Cerebellar cortex (tissue), 1 donor: ENCODE data around the gene ERVV-1.
"Not testable (repeated sequence)": the region's sequence is repeated elsewhere in the genome, so short reads cannot be mapped to it uniquely, and the experiment has no call there.

Experiments used
- DNase-seq: peaks from one replicate; pipeline ENCODE4 v3.0.0-alpha.2; 2015; ENCODE audit warnings: low spot score

ERVV-1 gene, protein sequence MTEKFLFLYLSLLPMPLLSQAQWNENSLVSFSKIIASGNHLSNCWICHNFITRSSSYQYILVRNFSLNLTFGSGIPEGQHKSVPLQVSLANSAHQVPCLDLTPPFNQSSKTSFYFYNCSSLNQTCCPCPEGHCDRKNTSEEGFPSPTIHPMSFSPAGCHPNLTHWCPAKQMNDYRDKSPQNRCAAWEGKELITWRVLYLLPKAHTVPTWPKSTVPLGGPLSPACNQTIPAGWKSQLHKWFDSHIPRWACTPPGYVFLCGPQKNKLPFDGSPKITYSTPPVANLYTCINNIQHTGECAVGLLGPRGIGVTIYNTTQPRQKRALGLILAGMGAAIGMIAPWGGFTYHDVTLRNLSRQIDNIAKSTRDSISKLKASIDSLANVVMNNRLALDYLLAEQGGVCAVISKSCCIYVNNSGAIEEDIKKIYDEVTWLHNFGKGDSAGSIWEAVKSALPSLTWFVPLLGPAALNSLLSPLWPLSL

GRCh38 chr19:53013621-53014020, at the start of gene ERVV-1:
Gene ERVV-1 (plus strand): TSS chr19:53013921. CDS start chr19:53014091, 170 bp downstream.
- DNase-seq: no peak

- no peak for DNase-seq
Observed at GRCh38 chr19:52967772-52968171, 45.9 kb upstream of the ERVV-1 start.

GRCh38 chr19:52981329-52981728, 32.4 kb upstream of the ERVV-1 start:
- peak; percentile 73 for DNase-seq

DNA sequence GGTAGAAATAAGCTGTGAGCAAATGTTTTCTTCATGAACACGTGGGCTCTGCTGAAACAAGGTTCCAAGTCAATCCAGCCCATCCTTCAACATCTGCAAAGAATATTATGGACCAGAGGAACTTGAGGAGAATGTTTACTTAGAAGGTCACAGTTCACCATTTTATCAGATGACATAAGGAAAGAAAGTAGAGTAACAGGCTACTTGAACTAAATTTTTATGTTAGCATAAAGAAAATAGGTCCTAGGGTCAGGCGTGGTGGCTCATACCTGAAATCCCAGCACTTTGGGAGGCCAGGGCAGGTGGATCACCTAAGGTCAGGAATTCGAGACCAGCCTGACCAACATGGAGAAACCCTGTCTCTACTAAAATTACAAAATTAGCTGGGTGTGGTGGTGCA, 30.6 kb upstream of the ERVV-1 start:
- DNase-seq: not testable (repeated sequence)

DNA sequence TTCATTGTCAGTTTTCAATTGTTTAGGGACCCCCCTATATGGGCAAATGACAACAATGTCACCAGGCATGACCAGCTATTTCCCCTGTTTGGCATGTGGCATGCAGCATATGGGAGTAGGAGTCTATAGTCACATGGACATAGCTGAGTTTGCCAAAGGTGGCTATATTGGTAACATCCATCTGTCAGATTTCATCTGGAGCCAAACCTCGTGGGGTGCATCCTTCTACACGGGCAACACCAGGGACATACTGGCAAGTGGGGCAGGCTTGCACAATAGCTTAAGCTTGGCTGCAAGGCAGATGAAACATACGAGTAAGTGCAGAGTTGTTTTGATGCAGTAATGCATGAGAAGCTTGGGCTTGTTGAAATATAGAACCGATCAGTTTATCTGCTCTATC, 26.5 kb upstream of the ERVV-1 start:
- DNase-seq: peak; percentile 98

GRCh38 chr19:52988506-52988905, 25.2 kb upstream of the ERVV-1 start:
- peak; percentile 81 for DNase-seq

DNA sequence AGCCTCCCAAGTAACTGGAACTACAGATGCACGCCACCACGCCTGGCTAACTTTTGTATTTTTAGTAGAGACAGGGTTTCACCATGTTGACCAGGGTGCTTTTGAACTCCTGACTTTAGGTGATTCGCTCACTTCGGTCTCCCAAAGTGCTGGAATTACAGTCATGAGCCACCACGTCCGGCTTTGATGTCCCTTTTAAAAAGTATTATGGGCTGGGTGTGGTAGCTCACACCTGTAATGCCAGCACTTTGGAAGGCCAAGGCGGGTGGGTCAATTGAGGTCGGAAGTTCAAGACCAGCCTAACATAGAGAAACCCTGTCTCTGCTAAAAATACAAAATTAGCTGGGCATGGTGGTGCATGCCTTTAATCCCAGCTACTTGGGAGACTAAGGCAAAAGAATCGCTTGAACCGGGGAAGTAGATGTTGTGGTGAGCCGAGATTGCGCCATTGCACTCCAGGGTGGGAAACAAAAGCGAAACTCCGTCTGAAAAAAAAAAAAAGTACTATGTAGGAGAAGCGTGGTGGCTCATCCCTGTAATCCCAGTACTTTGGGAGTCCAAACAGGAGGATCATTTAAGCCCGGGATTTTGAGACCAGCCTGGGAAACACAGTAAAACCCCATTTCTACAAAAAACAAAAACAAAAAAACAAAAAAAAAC, 22.8 kb upstream of the ERVV-1 start:
- no peak for DNase-seq

GRCh38 chr19:52991484-52991883, 22.2 kb upstream of the ERVV-1 start:
- no peak for DNase-seq

DNA sequence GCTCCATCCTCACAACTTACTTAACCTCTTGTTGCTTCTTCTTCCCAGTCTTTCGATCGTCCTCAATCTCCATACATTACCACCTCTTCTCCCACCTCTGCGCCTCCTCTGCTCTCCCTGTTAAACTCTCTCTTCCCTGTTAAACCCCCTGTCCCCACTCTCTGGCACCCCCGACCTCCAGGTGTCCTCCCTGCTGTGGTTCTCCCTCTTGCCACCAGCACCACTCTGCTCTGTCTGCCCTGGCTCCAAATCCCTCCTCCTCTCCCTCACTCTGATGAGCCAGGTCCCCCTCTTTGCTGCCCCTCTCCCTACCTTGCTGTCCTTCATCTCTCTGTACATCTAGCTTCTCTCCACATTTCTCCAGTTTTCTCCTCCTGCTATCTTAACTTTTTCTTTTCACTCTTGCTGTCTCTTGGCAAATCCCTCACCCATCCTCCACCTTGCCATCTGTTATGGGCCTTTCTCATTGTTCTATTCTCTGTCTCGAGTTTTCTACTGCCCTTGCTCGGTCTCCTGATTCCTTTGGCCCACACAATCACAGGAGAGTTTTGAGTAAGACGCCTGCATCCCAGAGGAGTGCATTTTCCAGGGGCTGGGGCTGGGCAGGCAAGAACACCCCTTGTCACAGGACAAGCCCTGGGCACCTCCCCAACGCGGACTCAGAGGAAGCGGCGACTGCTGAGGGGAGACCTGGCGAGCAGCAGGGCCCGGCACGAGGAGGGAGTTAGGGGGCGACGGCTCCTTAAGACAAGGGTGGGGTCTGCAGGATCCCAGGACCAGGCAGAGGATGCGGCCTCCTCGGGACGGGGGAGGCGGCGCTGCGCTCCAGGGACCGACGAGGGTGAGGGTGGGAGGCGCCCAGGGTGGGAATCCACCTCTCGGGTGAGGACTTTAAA, 21.4 kb upstream of the ERVV-1 start:
- DNase-seq: peak; percentile 82

GRCh38 chr19:52993342-52994178, 20.2 kb upstream of the ERVV-1 start:
- peak; percentile 72 for DNase-seq

DNA sequence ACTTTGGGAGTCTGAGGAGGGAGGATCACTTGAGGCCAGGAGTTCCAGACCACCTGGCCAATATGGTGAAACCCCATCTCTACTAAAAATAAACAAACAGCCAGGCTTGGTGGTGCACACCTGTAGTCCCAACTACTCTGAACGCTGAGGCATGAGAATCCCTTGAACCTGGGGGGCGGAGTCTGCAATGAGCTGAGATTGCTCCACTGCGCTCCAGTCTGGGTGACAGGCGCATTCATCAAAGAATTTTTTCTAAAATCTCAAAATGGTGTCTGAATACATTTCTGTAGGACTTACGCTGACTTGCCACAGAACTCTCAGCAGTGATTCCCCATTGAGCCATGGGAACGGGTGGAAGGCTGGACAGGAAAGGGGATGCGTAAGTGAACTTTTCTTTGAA, 18.0 kb upstream of the ERVV-1 start:
- no peak for DNase-seq

GRCh38 chr19:52997975-52998374, 15.7 kb upstream of the ERVV-1 start:
- no peak for DNase-seq

DNA sequence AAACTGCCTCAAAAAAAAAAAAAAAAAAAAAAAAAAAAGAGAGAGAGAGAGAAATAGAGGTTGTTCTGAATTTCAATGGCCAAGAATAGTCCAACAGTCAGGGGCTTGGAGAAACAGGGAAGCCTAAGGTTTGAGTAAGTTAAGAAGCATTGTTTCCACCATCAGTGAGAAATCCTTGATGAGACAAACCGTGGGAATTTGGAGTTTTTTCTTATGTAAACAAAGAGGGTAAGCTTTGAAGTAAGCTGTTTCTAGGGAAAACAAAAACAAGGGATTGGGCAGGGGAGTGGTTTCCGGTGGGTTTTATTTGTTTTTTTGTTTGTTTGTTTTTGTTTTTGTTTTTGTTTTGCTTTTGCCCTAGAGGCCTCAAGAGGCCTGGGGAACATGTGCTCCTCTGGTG, 11.2 kb upstream of the ERVV-1 start:
- no peak for DNase-seq

DNA sequence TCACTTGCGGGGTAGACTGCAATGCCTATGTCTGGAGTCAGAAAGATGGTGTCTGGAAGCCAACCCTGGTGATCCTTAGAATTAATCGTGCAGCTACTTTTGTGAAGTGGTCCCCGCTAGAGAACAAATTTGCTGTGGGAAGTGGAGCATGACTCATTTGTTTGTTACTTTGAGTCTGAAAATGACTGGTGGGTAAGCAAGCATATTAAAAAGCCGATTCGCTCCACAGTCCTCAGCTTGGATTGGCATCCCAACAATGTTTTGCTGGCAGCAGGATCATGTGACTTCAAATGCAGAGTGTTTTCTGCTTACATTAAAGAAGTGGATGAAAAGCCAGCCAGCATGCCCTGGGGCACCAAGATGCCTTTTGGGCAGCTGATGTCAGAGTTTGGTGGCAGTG, 9.5 kb upstream of the ERVV-1 start:
- no peak for DNase-seq

- DNase-seq: no peak
Observed at GRCh38 chr19:53007200-53007599, 6.5 kb upstream of the ERVV-1 start.

GRCh38 chr19:53007606-53008005, 6.1 kb upstream of the ERVV-1 start:
- DNase-seq: no peak

DNA sequence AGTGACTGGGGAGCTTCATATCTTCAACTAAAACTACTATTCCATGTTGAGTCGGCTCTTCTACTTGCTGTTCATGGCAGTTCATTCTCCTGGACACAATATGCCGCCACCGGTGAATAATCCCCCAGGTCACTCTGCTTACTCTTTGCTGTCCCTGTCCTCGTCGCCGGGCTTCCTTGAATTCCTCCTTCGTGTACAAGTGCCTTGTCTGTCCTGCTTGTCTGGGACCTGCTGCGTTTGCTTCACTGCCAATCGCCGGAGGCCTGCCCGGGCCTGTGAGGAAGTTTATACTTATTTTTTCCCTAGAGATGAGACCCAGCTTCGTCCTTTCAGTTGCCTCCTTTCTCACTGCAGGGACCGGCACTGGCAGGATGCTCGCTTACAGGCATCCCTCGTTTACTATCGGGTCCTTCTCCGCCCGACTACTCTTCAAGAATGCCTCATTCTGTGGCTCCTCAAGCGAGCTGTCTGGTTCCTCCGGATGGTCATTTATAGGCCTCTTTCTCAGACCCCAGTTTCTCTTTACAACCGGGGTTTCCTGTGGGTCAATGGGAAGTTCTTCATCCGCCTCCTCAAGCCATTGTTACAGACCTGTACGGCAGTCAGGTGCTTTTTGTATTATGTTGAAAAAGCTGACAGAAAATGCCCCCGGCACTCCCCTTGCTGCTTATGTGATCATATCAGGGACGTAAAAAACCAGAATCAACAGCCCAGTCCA, 5.5 kb upstream of the ERVV-1 start:
- DNase-seq: no peak

DNA sequence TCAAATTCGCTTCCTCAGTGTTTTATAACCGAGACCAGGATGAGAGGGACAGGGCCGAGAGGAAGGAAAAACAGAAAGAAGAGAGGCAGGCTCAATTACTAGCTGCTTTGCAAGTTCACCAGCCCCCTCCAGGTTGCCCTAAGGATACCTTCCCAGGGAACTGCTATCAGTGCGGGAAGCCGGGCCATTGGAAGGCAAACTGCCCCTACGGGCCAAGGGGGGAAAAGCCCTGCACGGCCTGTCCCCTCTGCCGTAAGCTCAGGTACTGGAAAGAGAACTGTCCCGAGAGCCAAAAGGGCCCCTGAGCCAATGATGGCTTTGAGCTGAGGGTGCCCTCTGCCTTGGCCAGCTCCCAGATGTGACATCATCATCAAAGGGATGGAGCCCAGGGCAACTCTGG, 3.2 kb upstream of the ERVV-1 start:
- DNase-seq: no peak

DNA sequence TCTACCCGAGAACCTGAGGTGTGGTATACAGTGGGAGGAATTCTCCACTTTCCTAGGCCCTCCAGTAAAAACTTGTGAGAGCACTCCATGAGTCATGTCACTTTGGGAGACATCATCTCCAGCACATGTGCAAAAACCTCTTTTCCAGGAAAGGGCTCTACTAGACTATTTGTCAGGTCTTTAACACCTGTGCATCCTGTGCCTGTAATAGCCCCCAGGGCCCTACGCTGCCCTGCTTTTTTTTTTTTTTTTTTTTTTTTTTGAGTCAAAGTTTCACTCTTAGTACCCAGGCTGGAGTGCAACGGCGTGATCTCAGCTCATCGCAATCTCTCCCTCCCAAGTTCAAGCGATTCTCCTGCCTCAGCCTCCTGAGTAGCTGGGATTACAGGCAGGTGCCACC, 1.7 kb upstream of the ERVV-1 start:
- DNase-seq: no peak

- DNase-seq: no peak
Observed at GRCh38 chr19:53015159-53015558, 1.4 kb downstream of the ERVV-1 start.

DNA sequence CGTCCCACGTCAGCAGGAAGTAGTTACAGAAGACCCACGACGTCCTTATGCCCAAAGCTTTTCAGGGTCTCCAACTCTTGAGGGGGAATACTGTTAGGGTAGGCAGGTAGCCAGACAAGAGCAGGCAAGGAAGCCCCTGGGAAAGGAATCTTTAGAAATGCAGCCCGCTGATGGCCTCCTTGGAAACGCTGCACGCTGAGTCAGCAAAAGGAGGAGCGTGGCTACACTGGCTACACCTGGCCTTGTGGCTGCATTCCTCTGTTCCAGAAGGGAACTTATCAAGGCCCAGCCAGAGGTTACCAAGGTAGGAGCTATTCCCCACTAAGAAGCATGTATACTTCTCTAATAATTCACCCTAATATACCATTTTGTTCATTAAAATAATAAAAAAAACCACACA, 2.0 kb downstream of the ERVV-1 start:
- DNase-seq: no peak
